ENCODE results near the gene CCDC120.

DNA sequence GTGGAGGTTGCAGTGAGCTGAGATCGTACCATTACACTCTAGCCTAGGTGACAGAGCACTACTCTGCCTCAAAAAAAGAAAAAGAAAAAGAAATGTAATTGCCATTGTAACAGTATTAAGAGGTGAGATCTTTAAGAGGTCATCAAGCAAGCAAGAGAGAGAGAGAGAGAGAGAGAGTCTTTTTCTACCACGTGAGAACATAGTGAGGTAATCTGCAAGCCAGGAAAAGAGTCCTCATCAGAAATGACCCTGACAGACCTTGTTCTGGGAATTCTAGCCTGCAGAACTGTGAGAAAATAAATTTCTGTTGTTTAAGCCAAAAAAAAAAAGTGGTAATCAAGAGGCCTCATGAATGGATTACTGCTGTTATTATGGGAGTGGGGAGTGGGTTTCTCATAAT, 49.8 kb downstream of the CCDC120 start:
- TF ChIP-seq, protein P1, sequence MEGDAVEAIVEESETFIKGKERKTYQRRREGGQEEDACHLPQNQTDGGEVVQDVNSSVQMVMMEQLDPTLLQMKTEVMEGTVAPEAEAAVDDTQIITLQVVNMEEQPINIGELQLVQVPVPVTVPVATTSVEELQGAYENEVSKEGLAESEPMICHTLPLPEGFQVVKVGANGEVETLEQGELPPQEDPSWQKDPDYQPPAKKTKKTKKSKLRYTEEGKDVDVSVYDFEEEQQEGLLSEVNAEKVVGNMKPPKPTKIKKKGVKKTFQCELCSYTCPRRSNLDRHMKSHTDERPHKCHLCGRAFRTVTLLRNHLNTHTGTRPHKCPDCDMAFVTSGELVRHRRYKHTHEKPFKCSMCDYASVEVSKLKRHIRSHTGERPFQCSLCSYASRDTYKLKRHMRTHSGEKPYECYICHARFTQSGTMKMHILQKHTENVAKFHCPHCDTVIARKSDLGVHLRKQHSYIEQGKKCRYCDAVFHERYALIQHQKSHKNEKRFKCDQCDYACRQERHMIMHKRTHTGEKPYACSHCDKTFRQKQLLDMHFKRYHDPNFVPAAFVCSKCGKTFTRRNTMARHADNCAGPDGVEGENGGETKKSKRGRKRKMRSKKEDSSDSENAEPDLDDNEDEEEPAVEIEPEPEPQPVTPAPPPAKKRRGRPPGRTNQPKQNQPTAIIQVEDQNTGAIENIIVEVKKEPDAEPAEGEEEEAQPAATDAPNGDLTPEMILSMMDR (IDR thresholded peaks at IDR 0.05), result no peak
- TF ChIP-seq POLR2AphosphoS5 (IDR thresholded peaks at IDR 0.05), result no peak
- TF ChIP-seq POLR2A (IDR thresholded peaks at IDR 0.05), result no peak

Measured in suprapubic skin (tissue), 4 donors.